Activated T-cell treated with anti-CD3 and anti-CD28 coated beads for 24 hours (primary cell): ENCODE results near the gene ZNF276.
"Not testable (repeated sequence)": the region's sequence is repeated elsewhere in the genome, so short reads cannot be mapped to it uniquely, and the experiment has no call there.

ENCODE experiments used
- DNase-seq: peaks from one replicate; pipeline ENCODE4 v3.0.0-alpha.2; 2020; ENCODE audit warnings: low read depth

ZNF276 gene

DNA sequence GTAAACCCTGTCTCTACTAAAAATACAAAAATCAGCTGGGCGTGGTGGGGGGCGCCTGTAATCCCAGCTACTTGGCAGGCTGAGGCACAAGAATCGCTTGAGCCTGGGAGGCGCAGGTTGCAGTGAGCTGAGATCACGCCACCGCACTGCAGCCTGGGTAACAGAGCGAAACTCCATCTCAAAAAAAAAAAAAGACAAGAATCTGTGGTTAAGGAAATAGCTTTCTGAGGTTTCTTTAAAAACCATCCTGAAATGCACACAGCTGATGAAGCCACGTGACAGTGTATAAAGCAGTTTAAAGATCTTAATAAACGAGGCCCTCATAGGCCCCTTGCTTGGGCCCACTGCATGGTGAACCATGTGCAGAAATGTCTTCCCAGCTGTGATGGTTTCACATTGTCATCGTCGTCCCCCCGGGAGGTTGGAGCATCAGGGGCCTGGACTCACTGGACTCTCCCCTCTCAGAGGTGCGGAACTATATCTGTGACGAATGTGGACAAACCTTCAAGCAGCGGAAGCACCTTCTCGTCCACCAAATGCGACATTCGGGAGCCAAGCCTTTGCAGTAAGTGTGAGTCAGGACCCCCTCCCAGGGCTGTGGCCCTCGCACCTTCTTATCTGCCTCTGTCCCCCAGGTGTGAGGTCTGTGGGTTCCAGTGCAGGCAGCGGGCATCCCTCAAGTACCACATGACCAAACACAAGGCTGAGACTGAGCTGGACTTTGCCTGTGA is 16.2 kb downstream of the ZNF276 start:
- peak; percentile 33 for DNase-seq

- no peak for DNase-seq
Measured at GRCh38 chr16:89738072-89738377, 16.7 kb downstream of the ZNF276 start.

GRCh38 chr16:89738538-89739317 is 17.4 kb downstream of the ZNF276 start:
- DNase-seq, result no peak

DNA sequence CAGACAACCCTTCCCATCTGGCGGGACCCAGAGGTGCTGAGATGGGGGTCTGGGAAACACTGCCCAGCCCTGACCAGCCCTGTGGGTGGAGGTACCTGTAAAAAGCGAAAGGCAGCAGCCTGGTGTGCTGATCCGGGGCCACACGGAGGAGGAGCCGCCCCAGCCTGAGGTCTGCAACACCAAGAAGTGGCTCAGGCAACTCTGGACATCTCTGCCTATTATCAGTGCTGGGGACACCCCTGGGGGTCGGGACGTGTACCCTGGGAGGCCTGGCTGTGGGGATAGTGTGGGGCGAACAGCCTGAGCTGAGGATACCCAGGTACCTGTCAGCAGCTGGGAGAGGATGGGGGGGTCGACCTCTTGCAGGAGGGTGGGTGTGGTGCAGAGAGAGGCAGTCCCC is 18.0 kb downstream of the ZNF276 start:
- DNase-seq, result no peak

DNA sequence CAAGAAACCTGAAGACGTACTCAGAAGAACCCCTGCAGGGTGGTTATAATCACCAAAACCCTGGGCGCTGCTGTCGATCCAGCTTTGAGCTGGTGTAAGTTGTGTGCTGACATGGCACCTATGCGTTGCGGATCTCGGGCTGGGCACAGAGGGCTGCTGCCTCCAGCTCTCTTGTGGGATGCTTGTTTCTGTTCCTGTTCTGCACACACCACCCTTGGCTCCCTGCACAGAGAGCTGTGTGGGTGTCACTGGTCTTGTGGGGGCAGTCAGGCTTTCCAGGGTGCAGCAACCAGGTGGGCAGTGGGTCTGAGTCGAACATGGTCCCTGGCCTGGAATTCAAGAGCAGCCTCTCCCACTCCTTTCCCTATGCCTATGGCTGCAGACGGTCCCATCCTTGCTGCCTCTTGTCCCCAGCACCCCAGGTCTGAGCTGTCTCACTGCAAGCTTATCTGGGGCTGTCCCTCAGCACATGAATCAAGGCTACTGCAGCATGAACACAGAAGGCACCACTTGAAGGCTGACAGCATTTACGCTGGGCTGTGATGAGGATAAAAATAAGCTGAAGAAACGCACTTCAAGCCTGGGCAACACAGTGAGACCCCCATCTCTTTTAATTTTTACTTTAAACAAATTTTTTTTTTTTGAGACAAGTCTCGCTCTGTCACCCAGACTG is 20.1 kb downstream of the ZNF276 start:
- no peak for DNase-seq

- no peak for DNase-seq
Measured at GRCh38 chr16:89742948-89743347, 21.6 kb downstream of the ZNF276 start.

GRCh38 chr16:89744813-89745212 is 23.5 kb downstream of the ZNF276 start:
- no peak for DNase-seq

DNA sequence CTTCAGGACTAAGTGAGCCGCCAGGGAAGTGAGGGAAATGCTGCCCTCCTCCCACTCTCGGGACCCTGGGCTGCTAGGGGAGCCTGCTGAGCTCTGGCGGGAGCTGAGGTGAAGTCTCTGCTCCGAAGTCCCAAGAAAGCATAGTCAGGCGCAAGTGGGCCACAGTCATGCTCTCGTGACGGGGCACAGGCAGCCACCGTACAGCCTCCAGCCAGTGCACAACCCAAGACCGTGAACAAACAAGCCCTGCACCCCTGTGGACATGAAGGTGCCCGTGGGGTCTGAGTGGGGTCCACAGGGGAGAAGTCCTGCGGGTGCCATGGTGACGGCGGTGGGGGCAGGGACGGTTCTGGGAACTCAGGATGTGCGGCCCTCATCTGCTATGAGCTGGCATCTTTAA is 24.7 kb downstream of the ZNF276 start:
- DNase-seq, result no peak

DNA sequence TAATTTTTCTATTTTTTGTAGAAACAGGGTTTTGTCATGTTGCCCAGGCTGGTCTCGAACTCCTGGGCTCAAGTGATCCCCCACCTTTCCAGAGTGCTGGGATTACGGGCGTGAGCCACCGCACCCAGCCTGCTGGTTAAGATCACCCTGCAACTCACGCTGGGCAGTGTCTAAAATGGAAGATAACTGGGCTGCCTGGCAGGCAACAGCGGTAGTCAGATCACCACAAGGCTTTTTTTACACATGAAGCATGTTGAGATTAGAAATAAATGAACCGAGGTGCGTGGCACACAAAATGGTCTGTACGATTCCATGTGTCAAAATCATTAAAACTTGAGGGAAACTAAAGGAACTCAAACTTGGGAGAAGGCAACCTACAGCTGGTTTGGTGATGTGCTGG is 26.7 kb downstream of the ZNF276 start:
- DNase-seq, result no peak

GRCh38 chr16:89748921-89749320 is 27.6 kb downstream of the ZNF276 start:
- no peak for DNase-seq

DNA sequence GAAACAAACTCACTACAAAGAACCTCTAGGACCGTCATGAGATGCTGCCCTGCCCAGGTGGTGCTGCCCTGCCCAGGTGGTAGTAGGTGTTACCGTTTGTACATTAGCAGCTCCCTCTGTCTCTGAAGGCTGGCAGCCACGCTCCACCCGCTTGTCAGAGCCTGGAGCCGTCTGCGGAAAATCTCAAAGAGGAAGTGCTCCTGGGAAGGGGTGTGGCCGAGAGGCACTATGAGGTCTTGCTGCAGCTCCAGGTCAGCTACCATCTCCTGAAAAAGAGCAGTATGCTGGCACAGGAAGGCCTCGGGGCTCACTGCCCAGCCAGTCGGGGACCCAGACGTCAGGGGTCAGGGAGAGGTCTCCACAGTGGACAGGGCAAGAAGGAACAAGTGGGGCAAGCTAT is 28.3 kb downstream of the ZNF276 start:
- DNase-seq, result no peak

GRCh38 chr16:89759746-89760340 is 38.5 kb downstream of the ZNF276 start:
- DNase-seq, result no peak

DNA sequence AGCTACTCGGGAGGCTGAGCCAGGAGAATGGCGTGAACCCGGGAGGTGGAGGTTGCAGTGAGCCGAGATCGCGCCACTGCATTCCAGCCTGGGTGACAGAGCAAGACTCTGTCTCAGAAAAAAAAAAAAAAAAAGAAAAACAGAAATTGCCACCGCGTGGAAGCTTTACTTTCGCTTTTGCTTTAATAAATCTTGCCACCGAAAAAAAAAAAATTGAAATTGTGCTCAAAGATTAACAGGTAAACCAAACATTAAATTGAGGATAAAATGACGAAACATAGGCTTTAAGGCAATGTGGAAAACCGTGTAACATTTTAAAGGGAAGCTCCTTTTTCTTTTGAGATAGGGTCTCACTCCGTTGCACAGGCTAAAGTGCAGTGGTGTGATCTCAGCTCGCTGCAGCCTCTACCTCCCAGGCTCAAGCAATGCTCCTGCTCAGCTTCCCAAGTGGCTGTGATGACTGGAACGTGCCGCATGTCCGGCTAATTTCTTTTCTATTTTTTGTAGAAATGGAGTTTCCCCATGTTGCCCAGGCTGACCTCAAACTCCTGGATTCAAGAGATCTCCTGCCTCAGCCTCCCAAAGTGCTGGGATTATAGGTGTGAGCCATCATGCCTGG is 40.1 kb downstream of the ZNF276 start:
- DNase-seq, result no peak

GRCh38 chr16:89764711-89765201 is 43.4 kb downstream of the ZNF276 start:
- peak; percentile 15 for DNase-seq

GRCh38 chr16:89765292-89765830 is 44.0 kb downstream of the ZNF276 start:
- no peak for DNase-seq

GRCh38 chr16:89770367-89770766 is 49.0 kb downstream of the ZNF276 start:
- no peak for DNase-seq

- no peak for DNase-seq
Measured at GRCh38 chr16:89775223-89775622, 53.9 kb downstream of the ZNF276 start.

GRCh38 chr16:89778211-89778610 is 56.9 kb downstream of the ZNF276 start:
- DNase-seq, result not testable (repeated sequence)

- DNase-seq, result no peak
Measured at GRCh38 chr16:89779231-89779908, 58.0 kb downstream of the ZNF276 start.

DNA sequence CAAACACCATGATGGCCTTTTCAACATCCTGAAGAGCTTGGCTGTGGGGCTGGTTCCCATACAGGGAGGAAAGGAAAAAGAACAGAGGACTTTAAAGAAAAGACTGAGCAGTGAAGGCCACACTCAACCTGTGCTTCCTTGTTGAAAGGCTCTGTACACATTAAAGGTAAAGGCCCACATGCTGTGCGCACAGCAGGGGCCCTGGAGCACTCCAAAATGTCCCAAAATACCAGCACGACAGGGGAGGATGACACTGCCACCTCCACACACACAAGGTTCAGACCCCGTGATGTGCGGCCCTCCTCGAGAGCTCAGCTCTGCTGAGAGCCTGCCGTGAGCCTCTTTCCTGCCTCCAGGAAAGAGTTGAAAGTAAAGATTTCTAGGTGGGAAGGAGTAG is 58.6 kb downstream of the ZNF276 start:
- DNase-seq, result no peak

- DNase-seq, result no peak
Measured at GRCh38 chr16:89782489-89782888, 61.2 kb downstream of the ZNF276 start.
